GM18507 (cell line): ENCODE results near the gene DMD.

Experiments
- DNase-seq: peaks from one replicate; pipeline ENCODE4 v3.0.0; 2011; ENCODE audit warnings: low read depth; ENCODE audit not compliant: insufficient read length; ENCODE audit errors: extremely low spot score
- FAIRE-seq: peaks from 2 replicates; lab custom pipeline; 2011; peaks lifted over from hg19 to GRCh38; lab: Jason Lieb, UNC

The DMD gene

GRCh38 chrX:32176510-32176909 lies 1034.8 kb downstream of the DMD start:
- DNase-seq (no peak), FAIRE-seq (no peak)

GRCh38 chrX:32170481-32170880 lies 1040.9 kb downstream of the DMD start:
- no peak for DNase-seq
- FAIRE-seq: no peak

- no peak for DNase-seq
- FAIRE-seq: no peak
Observed at GRCh38 chrX:32155044-32155638, 1056.2 kb downstream of the DMD start.

GRCh38 chrX:32153585-32153984 lies 1057.8 kb downstream of the DMD start:
- no peak for FAIRE-seq
- DNase-seq: no peak

- DNase-seq (no peak), FAIRE-seq (no peak)
Observed at GRCh38 chrX:32150141-32150540, 1061.2 kb downstream of the DMD start.

GRCh38 chrX:32141841-32142240 lies 1069.5 kb downstream of the DMD start:
- DNase-seq (no peak), FAIRE-seq (no peak)

- no peak for DNase-seq
- FAIRE-seq: peak; percentile 9
Observed at GRCh38 chrX:32139476-32139875, 1071.9 kb downstream of the DMD start.

GRCh38 chrX:32137525-32137924 lies 1073.8 kb downstream of the DMD start:
- FAIRE-seq (no peak), DNase-seq (no peak)

GRCh38 chrX:32126997-32127396 lies 1084.4 kb downstream of the DMD start:
- FAIRE-seq (no peak), DNase-seq (no peak)

- no peak for FAIRE-seq
- no peak for DNase-seq
Observed at GRCh38 chrX:32118832-32119231, 1092.5 kb downstream of the DMD start.

- no peak for FAIRE-seq
Observed at GRCh38 chrX:32116047-32116446, 1095.3 kb downstream of the DMD start.

GRCh38 chrX:32087663-32088062 lies 1123.7 kb downstream of the DMD start:
- DNase-seq (no peak), FAIRE-seq (peak; percentile 42)

More at GRCh38 chrX:32116047-32116446, 1095.3 kb downstream of the DMD start:
- DNase-seq: no peak

- DNase-seq (no peak), FAIRE-seq (no peak)
Observed at GRCh38 chrX:32084757-32085156, 1126.6 kb downstream of the DMD start.

GRCh38 chrX:32048285-32048684 lies 1163.1 kb downstream of the DMD start:
- FAIRE-seq (no peak), DNase-seq (no peak)

- FAIRE-seq (no peak), DNase-seq (no peak)
Observed at GRCh38 chrX:32045149-32045548, 1166.2 kb downstream of the DMD start.

GRCh38 chrX:32041181-32041580 lies 1170.2 kb downstream of the DMD start:
- DNase-seq: no peak

GRCh38 chrX:32026772-32027171 lies 1184.6 kb downstream of the DMD start:
- FAIRE-seq: no peak
- DNase-seq: no peak

More at GRCh38 chrX:32041181-32041580, 1170.2 kb downstream of the DMD start:
- no peak for FAIRE-seq

GRCh38 chrX:32024072-32024471 lies 1187.3 kb downstream of the DMD start:
- no peak for DNase-seq
- FAIRE-seq: no peak

GRCh38 chrX:32016195-32016594 lies 1195.2 kb downstream of the DMD start:
- DNase-seq (no peak), FAIRE-seq (no peak)

- no peak for FAIRE-seq
- no peak for DNase-seq
Observed at GRCh38 chrX:32010948-32011347, 1200.4 kb downstream of the DMD start.

GRCh38 chrX:32010212-32010611 lies 1201.1 kb downstream of the DMD start:
- DNase-seq (no peak), FAIRE-seq (no peak)

- FAIRE-seq: no peak
- DNase-seq: no peak
Observed at GRCh38 chrX:31993637-31994036, 1217.7 kb downstream of the DMD start.
